ENCODE results near the gene EPB41L2.

EPB41L2 gene

DNA sequence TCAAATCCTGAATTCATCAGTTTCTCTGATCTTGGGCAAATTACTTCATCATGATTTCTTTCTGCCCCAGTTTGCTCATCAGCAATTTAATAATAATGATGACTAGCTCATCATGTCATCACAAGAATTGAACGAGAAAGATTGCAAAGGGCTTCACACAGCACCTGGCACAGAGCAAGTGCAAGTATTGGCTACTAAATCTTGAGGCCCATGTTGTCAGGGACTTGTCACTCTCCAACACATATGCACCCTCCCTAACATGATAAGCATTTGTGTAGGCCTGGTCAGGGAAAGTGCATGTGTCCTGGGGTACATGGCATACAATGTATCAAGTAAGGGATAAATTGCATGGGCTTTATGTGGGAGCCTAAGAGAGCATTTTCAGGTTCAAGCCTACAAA lies 229.5 kb downstream of the EPB41L2 start:
- H3K36me3 ChIP-seq (ENCODE audit: control insufficient read depth, insufficient read depth, low read length), result no peaks in the 10 kb centered on the region
- no CpG with 5 or more reads among the region's 1 CpG for WGBS (ENCODE audit: insufficient coverage, insufficient read length)
- no peak overlapping the region for H3K4me3 ChIP-seq (ENCODE audit: low read length)
- no peaks in the 10 kb centered on the region for H3K4me1 ChIP-seq (ENCODE audit: control insufficient read depth, insufficient read depth, low read length)
- H3K9me3 ChIP-seq (ENCODE audit: control insufficient read depth, insufficient read depth, low read length), result no peaks in the 10 kb centered on the region
- DNase-seq (ENCODE audit: low read depth, low spot score), result no peak
- H3K27me3 ChIP-seq (ENCODE audit: control insufficient read depth, insufficient read depth, low read length), result no peaks in the 10 kb centered on the region
- no peak overlapping the region for H3K27ac ChIP-seq (ENCODE audit: low read length)

DNA sequence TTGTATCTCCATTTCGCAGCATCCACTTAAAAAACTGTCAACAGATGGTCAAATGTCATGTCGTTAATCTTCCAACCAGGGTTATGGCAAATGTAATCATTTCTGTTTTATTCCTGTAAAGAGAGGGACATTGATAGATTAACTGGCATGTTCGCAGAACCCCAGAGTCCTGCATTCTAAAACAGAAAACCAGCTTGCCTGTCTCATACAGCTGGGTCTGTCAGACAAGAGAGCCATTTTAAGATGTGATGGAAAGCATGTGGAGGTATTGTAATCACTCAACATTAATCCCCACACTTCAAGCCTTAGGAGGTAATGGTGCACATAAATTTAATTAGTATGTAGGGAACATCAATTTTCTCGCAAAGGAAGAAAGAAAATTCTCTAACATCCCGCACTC lies 231.4 kb downstream of the EPB41L2 start:
- DNase-seq (ENCODE audit: low read depth, low spot score), result no peak
- H3K27me3 ChIP-seq (ENCODE audit: control insufficient read depth, insufficient read depth, low read length), result no peaks in the 10 kb centered on the region
- H3K27ac ChIP-seq (ENCODE audit: low read length), result no peak overlapping the region
- no peaks in the 10 kb centered on the region for H3K4me1 ChIP-seq (ENCODE audit: control insufficient read depth, insufficient read depth, low read length)
- H3K36me3 ChIP-seq (ENCODE audit: control insufficient read depth, insufficient read depth, low read length), result no peaks in the 10 kb centered on the region
- WGBS (ENCODE audit: insufficient coverage, insufficient read length), result no CpG with 5 or more reads among the region's 5 CpGs
- H3K9me3 ChIP-seq (ENCODE audit: control insufficient read depth, insufficient read depth, low read length), result no peaks in the 10 kb centered on the region
- H3K4me3 ChIP-seq (ENCODE audit: low read length), result no peak overlapping the region

DNA sequence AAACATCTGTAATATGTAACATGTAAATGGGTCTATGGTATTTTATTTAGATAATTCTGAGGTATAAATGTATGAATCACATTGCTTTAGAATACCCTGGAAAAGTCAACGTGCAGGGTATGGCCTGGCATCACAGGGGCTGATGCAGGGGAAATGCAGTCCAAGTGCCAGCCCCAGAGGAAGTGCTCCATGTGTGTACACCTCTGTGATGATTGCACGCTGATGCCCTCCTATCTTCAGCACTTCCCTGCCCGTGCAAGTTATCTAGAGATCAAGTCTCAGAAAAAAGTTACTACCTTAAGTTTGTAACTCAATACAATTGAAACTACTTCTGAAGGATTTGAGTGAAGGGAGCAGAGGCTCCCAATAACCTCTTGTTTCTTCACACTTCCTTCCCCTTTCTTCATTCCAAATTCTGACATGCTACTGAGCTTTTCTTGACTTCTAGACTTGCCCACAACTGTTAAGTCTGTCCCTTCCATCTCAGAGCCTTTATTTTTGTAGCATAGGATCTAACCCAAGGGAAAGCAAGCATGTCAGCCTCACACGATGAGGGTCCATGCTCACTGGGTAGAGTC lies 233.6 kb downstream of the EPB41L2 start:
- no peaks in the 10 kb centered on the region for H3K9me3 ChIP-seq (ENCODE audit: control insufficient read depth, insufficient read depth, low read length)
- no CpG with 5 or more reads among the region's 4 CpGs for WGBS (ENCODE audit: insufficient coverage, insufficient read length)
- no peaks in the 10 kb centered on the region for H3K36me3 ChIP-seq (ENCODE audit: control insufficient read depth, insufficient read depth, low read length)
- H3K27ac ChIP-seq (ENCODE audit: low read length), result no peak overlapping the region
- H3K27me3 ChIP-seq (ENCODE audit: control insufficient read depth, insufficient read depth, low read length), result no peaks in the 10 kb centered on the region
- H3K4me3 ChIP-seq (ENCODE audit: low read length), result no peak overlapping the region
- DNase-seq (ENCODE audit: low read depth, low spot score), result no peak
- H3K4me1 ChIP-seq (ENCODE audit: control insufficient read depth, insufficient read depth, low read length), result peaks cover 1% of the 10 kb centered on the region; the same call in 1 of the 2 replicates

DNA sequence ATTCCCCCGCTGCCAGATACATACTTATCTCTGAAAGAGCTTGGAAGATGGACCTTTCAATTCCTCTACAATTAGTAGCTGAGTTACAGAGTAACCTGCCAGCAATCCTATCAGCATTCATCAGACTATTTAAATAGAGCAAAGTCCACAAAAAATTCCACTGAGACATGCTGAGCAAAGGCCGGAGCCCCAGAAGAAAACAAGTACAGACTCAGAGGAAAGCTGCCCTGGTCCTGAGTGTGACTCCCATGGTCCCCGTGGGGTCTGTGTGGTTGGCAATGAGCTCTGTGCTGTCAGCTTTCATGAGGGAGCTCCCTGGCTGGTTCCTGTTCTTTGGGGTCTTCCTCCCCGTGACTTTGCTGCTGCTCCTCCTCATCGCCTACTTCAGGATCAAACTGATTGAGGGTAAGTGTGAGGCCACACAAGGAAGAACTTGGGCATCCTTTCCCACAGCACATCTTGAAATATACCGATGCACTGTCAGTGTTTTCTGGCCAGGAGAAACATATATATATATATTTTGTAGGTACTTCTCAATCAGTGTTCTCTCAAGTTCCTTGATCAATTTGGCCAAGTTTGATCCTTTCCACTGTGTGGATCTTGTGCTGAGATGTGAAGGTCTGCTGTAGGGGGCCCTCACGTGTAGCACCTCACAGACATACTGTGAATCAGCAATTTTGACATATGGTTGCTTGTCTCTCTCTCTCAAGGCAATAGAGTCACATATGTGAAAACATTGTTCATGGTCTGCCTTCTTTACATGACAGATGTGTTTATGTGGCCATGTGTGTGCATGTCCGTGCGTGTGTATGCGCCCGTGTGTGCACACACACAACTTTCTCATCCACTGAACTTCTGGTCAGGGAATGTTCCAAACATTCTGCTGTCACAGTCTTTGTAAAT lies 235.5 kb downstream of the EPB41L2 start, which contains the start of gene SMLR1:
SMLR1 (plus strand) TSS at position 160 of the 903 bp plus-strand sequence; CDS start at position 168, 8 bp downstream.
- H3K4me1 ChIP-seq (ENCODE audit: control insufficient read depth, insufficient read depth, low read length), result peaks cover 1% of the 10 kb centered on the region; the same call in 1 of the 2 replicates
- no peaks in the 10 kb centered on the region for H3K27me3 ChIP-seq (ENCODE audit: control insufficient read depth, insufficient read depth, low read length)
- no peak for DNase-seq (ENCODE audit: low read depth, low spot score)
- H3K27ac ChIP-seq (ENCODE audit: low read length), result no peak within 1 kb of the TSS
- no peak within 1 kb of the TSS for H3K4me3 ChIP-seq (ENCODE audit: low read length)
- no peaks in the 10 kb centered on the region for H3K9me3 ChIP-seq (ENCODE audit: control insufficient read depth, insufficient read depth, low read length)
- no peaks in the 10 kb centered on the region for H3K36me3 ChIP-seq (ENCODE audit: control insufficient read depth, insufficient read depth, low read length)
- WGBS (ENCODE audit: insufficient coverage, insufficient read length), result no CpG with 5 or more reads among the region's 11 CpGs

DNA sequence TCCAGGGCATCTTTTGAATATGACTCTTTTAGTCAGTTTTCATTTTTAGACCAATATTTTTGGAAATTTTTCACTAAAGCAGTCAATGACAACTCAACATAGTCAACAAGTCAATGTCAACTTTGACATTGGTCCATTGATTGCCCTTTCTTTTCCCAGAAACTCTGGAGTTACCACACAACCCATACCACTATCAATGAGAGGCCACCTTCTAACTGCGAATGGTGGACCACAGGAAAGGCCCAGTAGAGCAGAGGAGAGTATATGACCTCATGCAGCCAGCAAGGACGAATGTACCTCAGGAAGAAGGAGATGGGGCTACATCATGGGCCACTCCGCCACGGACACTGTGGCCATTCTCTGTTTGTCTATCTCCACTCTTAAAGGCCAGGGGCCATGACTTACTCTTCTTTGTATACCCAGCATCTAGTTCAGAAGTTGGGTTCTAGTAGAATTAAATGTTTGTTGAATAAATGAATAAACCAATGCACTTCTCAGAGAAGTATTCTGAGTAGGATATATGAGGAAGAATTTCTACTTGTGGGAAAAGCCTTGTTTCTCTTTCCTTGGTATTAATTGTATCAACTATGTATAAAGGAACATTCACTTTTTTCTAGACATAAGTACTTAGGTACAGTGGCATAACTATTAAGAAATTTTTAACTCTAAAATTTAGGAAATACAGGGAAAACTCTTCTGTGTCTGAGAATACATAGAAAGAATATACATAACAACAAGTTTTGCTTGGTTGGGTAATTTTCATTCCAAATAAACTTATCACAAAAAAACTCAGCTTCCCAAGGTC lies 236.4 kb downstream of the EPB41L2 start:
- H3K4me3 ChIP-seq (ENCODE audit: low read length), result no peak overlapping the region
- H3K4me1 ChIP-seq (ENCODE audit: control insufficient read depth, insufficient read depth, low read length), result peaks cover 1% of the 10 kb centered on the region; the same call in 1 of the 2 replicates
- H3K27ac ChIP-seq (ENCODE audit: low read length), result no peak overlapping the region
- DNase-seq (ENCODE audit: low read depth, low spot score), result no peak
- H3K36me3 ChIP-seq (ENCODE audit: control insufficient read depth, insufficient read depth, low read length), result no peaks in the 10 kb centered on the region
- H3K27me3 ChIP-seq (ENCODE audit: control insufficient read depth, insufficient read depth, low read length), result no peaks in the 10 kb centered on the region
- no peaks in the 10 kb centered on the region for H3K9me3 ChIP-seq (ENCODE audit: control insufficient read depth, insufficient read depth, low read length)
- no CpG with 5 or more reads among the region's 4 CpGs for WGBS (ENCODE audit: insufficient coverage, insufficient read length)

DNA sequence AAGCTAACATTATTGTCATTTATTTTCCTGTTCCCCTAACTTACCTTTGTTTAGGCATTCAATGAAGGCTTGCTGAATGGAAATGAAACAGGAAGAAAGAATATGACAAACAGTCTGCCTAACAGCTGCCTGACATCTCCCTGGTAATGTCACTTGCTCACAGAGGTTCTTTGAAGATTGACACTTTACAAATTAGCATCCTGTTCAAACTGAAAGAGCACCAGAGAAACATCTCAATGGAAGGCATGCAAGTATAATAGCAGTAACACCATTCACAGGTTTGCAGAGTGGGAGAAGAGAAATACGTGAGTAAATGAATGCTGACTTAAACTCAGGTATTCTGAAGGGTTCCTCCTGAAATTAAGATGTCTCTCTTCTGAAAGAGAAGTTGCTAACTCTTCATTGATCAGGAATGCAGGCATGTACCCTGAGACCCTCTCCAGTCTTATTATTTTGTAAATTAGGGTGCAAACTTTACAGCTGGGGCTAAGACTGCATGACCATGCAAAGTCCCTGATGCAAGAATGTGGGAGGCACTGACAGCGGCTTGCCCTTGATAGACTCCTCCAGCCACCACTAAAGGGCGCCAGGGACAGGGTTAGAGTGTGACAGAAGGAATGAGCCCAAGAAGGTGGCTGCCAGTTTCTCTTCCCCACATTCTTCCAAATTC lies 237.1 kb downstream of the EPB41L2 start:
- Histone ChIP-seq H3K4me3 (ENCODE audit: low read length) (no peak overlapping the region), H3K27me3 (ENCODE audit: control insufficient read depth, insufficient read depth, low read length) (no peaks in the 10 kb centered on the region), H3K4me1 (ENCODE audit: control insufficient read depth, insufficient read depth, low read length) (peaks cover 1% of the 10 kb centered on the region; the same call in 1 of the 2 replicates), H3K36me3 (ENCODE audit: control insufficient read depth, insufficient read depth, low read length) (no peaks in the 10 kb centered on the region), H3K27ac (ENCODE audit: low read length) (no peak overlapping the region), H3K9me3 (ENCODE audit: control insufficient read depth, insufficient read depth, low read length) (no peaks in the 10 kb centered on the region)
- DNase-seq (ENCODE audit: low read depth, low spot score), result peak; percentile 39
- WGBS (ENCODE audit: insufficient coverage, insufficient read length), result no CpG with 5 or more reads among the region's 3 CpGs

DNA sequence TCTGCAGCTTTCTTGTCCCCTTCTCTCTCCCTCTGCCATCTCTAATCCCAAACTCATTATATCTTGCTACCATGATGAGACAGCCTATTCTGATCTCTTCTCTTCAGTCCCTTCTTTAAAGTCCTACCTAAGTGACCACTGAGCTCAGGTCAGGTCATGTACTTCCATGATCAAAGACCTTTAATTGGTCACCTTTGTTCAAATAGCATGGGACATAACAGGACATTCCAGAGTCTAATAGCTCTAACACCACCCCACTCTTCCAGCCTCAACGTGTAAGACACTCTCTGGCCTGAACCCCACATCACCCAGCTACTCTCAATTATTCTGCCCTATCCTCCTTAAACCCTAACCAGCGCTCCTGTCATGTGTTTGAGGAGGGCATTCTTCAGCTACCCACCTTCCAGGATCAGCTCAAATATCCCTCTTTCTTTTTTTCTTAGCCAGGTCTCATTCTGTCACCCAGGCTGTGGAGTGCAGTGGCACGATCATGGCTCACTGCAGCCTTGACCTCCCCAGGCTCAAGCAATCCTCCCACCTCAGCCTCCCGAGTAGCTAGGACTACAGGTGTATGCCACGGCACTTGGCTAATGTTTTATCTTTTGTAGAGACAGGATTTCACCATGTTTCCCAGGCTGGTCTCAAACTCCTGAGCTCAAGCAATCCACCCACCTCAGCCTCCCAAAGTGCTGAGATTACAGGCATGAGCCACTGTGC lies 237.9 kb downstream of the EPB41L2 start:
- Histone ChIP-seq H3K27ac (ENCODE audit: low read length) (no peak overlapping the region), H3K4me3 (ENCODE audit: low read length) (no peak overlapping the region), H3K27me3 (ENCODE audit: control insufficient read depth, insufficient read depth, low read length) (no peaks in the 10 kb centered on the region), H3K9me3 (ENCODE audit: control insufficient read depth, insufficient read depth, low read length) (no peaks in the 10 kb centered on the region), H3K36me3 (ENCODE audit: control insufficient read depth, insufficient read depth, low read length) (no peaks in the 10 kb centered on the region), H3K4me1 (ENCODE audit: control insufficient read depth, insufficient read depth, low read length) (peaks cover 1% of the 10 kb centered on the region; the same call in 1 of the 2 replicates)
- no CpG with 5 or more reads among the region's 5 CpGs for WGBS (ENCODE audit: insufficient coverage, insufficient read length)
- DNase-seq (ENCODE audit: low read depth, low spot score), result no peak

DNA sequence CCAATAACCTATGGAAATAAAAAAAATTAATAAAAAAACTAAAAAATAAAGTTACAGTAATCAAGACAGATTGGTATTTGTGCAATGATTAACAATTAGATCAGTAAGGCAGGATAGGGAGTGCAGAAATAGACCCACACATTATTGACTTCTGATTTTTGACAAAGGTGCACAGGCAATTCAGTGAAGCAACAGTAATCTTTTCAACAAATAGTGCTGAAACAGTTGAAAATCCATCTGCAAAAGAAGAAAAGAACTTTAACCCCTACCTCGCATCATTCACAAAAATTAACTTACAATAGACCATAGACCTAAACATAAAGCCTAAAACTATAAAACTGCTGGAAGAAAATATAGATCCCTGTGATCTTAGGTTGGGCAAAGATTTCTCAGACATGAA lies 240.3 kb downstream of the EPB41L2 start:
- H3K4me3 ChIP-seq (ENCODE audit: low read length), result no peak overlapping the region
- no peaks in the 10 kb centered on the region for H3K9me3 ChIP-seq (ENCODE audit: control insufficient read depth, insufficient read depth, low read length)
- WGBS (ENCODE audit: insufficient coverage, insufficient read length), result no CpG with 5 or more reads among the region's 1 CpG
- H3K27me3 ChIP-seq (ENCODE audit: control insufficient read depth, insufficient read depth, low read length), result no peaks in the 10 kb centered on the region
- H3K36me3 ChIP-seq (ENCODE audit: control insufficient read depth, insufficient read depth, low read length), result no peaks in the 10 kb centered on the region
- peaks cover 1% of the 10 kb centered on the region; the same call in 1 of the 2 replicates for H3K4me1 ChIP-seq (ENCODE audit: control insufficient read depth, insufficient read depth, low read length)
- no peak overlapping the region for H3K27ac ChIP-seq (ENCODE audit: low read length)
- no peak for DNase-seq (ENCODE audit: low read depth, low spot score)

DNA sequence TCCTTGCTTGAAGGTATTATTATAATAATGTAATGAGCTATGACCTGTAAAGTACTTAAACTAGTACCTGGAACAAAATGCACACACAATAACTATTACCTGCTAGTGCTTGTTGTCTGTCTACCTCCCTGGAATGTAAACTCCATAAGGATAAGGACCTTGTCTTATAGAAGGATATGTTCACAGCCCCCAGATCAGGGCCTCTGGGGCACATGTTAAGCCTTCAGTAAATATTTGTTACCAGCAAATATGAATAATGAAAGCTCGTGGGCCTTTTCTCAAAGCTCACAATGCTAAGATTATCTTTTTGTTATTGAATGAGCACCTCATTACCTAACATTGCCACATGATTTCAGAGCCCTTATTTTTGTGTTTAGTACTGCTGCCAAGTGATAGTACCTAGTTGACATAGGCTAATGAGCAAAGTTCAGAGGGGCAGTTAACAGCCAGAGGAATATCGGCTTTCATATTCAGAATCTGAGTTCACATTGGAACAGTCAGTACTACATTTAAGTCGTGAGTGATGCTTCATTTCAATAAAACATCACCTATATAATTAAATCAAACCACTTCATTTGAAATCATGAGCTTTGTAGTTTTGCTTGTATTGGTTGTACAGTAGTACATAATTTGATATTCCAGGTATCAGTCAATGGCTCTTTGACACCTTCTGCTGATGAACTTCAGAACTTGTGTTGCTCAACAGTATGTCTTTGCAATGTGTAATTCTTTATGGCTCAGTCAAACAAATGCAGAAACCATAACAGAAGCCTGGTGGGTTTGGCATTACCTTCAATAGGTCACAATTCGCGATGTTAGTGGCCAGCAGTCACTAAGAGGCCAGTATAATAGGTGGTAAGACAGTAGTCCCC lies 247.6 kb downstream of the EPB41L2 start:
- no peak overlapping the region for H3K27ac ChIP-seq (ENCODE audit: low read length)
- WGBS (ENCODE audit: insufficient coverage, insufficient read length), result no CpG with 5 or more reads among the region's 5 CpGs
- DNase-seq (ENCODE audit: low read depth, low spot score), result no peak

More for the DNA sequence above, 247.6 kb downstream of the EPB41L2 start:
- Histone ChIP-seq H3K27me3 (ENCODE audit: control insufficient read depth, insufficient read depth, low read length) (no peaks in the 10 kb centered on the region), H3K36me3 (ENCODE audit: control insufficient read depth, insufficient read depth, low read length) (no peaks in the 10 kb centered on the region), H3K4me1 (ENCODE audit: control insufficient read depth, insufficient read depth, low read length) (no peaks in the 10 kb centered on the region), H3K9me3 (ENCODE audit: control insufficient read depth, insufficient read depth, low read length) (no peaks in the 10 kb centered on the region), H3K4me3 (ENCODE audit: low read length) (no peak overlapping the region)
